A549 (cell line): ENCODE measurements around the gene RTN4RL1.

Source experiments
- EP300 ChIP-seq, 2 experiments: fragments of >200 bp; sonication (Bioruptor Twin); formaldehyde crosslinking; IDR thresholded peaks; 2 replicates in 1 of 2; 3 replicates in 1 of 2; pipeline ENCODE4 v1.6.1; 2016 to 2017
- FOSL2 ChIP-seq, 2 experiments: fragments of 450-650 bp in 1 of 2; fragments of >200 bp in 1 of 2; sonication (Bioruptor Twin) in 1 of 2; formaldehyde crosslinking; IDR thresholded peaks; 2 replicates each; pipeline versions ENCODE4 v1.5.0 to v1.6.1; 2016 to 2020; ENCODE audit warnings: mild to moderate bottlenecking in 1 of 2, moderate library complexity in 1 of 2
- POLR2A ChIP-seq: IDR thresholded peaks from 2 replicates; pipeline ENCODE4 v1.6.1; 2012; ENCODE audit warnings: mild to moderate bottlenecking, low read length
- TF ChIP-seq, protein P1 (sequence below): fragments of >200 bp; sonication (Bioruptor Twin); formaldehyde crosslinking; IDR thresholded peaks from 3 replicates; pipeline ENCODE4 v1.5.1; 2016

- TF ChIP-seq EP300 (IDR thresholded peaks at IDR 0.05): no peak
- TF ChIP-seq, protein P1, sequence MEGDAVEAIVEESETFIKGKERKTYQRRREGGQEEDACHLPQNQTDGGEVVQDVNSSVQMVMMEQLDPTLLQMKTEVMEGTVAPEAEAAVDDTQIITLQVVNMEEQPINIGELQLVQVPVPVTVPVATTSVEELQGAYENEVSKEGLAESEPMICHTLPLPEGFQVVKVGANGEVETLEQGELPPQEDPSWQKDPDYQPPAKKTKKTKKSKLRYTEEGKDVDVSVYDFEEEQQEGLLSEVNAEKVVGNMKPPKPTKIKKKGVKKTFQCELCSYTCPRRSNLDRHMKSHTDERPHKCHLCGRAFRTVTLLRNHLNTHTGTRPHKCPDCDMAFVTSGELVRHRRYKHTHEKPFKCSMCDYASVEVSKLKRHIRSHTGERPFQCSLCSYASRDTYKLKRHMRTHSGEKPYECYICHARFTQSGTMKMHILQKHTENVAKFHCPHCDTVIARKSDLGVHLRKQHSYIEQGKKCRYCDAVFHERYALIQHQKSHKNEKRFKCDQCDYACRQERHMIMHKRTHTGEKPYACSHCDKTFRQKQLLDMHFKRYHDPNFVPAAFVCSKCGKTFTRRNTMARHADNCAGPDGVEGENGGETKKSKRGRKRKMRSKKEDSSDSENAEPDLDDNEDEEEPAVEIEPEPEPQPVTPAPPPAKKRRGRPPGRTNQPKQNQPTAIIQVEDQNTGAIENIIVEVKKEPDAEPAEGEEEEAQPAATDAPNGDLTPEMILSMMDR: no peak
- no peak for TF ChIP-seq FOSL2 (IDR thresholded peaks at IDR 0.05)
- TF ChIP-seq FOSL2 (CRISPR knock-in tag; IDR thresholded peaks at IDR 0.05): no peak
- no peak for TF ChIP-seq POLR2A
Observed at GRCh38 chr17:2034157-2034556, 9.0 kb upstream of the RTN4RL1 start.
